ENCODE data around the gene NOL4L. TPM values are rescaled to one million over a fixed set of nuclear protein-coding genes. Genes with fewer than 3 reads are reported as not detected.
A peak's percentile ranks its signal among the peaks of the same experiment; 100 is the strongest.

The NOL4L gene
- total RNA-seq, 2 experiments from 2014 or later, result 24.8 to 29.2 TPM

- no peak for DNase-seq
- Mint-ChIP-seq H3K27ac (peak overlapping the region; percentile 22), H3K27me3 (ENCODE audit: low read depth) (no peaks in the 10 kb centered on the region), H3K36me3 (ENCODE audit: low read depth) (peaks cover 2% of the 10 kb centered on the region), H3K4me1 (ENCODE audit: low read depth) (peaks cover 68% of the 10 kb centered on the region), H3K4me3 (no peak overlapping the region), H3K9me3 (no peaks in the 10 kb centered on the region)
- CTCF ChIA-PET, result interaction anchor here (0.8 to 1.5 kb wide), 2 partner anchors 26 to 105 kb away, joined by 3 to 5 read pairs; no protein-coding TSS in a partner anchor
- intact Hi-C loops (cut with micrococcal nuclease), result no loop called here
These were observed 38.0 kb downstream of the NOL4L start for GRCh38 chr20:32546918-32547752.

GRCh38 chr20:32544893-32545840, 40.0 kb downstream of the NOL4L start:
- Mint-ChIP-seq H3K36me3 (ENCODE audit: low read depth) (peaks cover 2% of the 10 kb centered on the region), H3K9me3 (no peaks in the 10 kb centered on the region), H3K4me1 (ENCODE audit: low read depth) (peaks cover 83% of the 10 kb centered on the region), H3K4me3 (no peak overlapping the region), H3K27ac (peak overlapping the region; percentile 50), H3K27me3 (ENCODE audit: low read depth) (no peaks in the 10 kb centered on the region)
- CTCF ChIA-PET, result interaction anchor here (0.6 to 1.2 kb wide), 2 partner anchors 42 to 1118 kb away, joined by 3 read pairs; no protein-coding TSS in a partner anchor
- DNase-seq, result no peak
- intact Hi-C loops (cut with micrococcal nuclease), result no loop called here

- H3K36me3 Mint-ChIP-seq (ENCODE audit: low read depth), result peaks cover 6% of the 10 kb centered on the region
- intact Hi-C loops (cut with micrococcal nuclease), result no loop called here
- no peaks in the 10 kb centered on the region for H3K9me3 Mint-ChIP-seq
- CTCF ChIA-PET, result interaction anchor here (0.6 kb wide), 1 partner anchor 1118 kb away, joined by 3 read pairs; no protein-coding TSS in a partner anchor
- peaks cover 89% of the 10 kb centered on the region for H3K4me1 Mint-ChIP-seq (ENCODE audit: low read depth)
- H3K4me3 Mint-ChIP-seq, result no peak overlapping the region
- no peaks in the 10 kb centered on the region for H3K27me3 Mint-ChIP-seq (ENCODE audit: low read depth)
- no peak for DNase-seq
- peak overlapping the region; percentile 60 for H3K27ac Mint-ChIP-seq
These were observed 40.8 kb downstream of the NOL4L start for GRCh38 chr20:32544260-32544722.

- H3K4me3 Mint-ChIP-seq, result no peak overlapping the region
- no peaks in the 10 kb centered on the region for H3K27me3 Mint-ChIP-seq (ENCODE audit: low read depth)
- intact Hi-C loops (cut with micrococcal nuclease), result no loop called here
- peaks cover 11% of the 10 kb centered on the region for H3K36me3 Mint-ChIP-seq (ENCODE audit: low read depth)
- H3K4me1 Mint-ChIP-seq (ENCODE audit: low read depth), result peaks cover 90% of the 10 kb centered on the region
- DNase-seq, result no peak
- peak overlapping the region; percentile 15 for H3K27ac Mint-ChIP-seq
- H3K9me3 Mint-ChIP-seq, result no peaks in the 10 kb centered on the region
- CTCF ChIA-PET, result interaction anchor here (0.7 to 12.8 kb wide), 3 partner anchors 20 to 235 kb away, joined by 3 to 180 read pairs (median 3); no protein-coding TSS in a partner anchor
These were observed 41.4 kb downstream of the NOL4L start for GRCh38 chr20:32543570-32544259.

GRCh38 chr20:32542259-32542615, 42.9 kb downstream of the NOL4L start:
- intact Hi-C loops (cut with micrococcal nuclease), result no loop called here
- no peak for DNase-seq
- CTCF ChIA-PET, result interaction anchor here (1.1 to 12.8 kb wide), 3 partner anchors 9 to 110 kb away, joined by 3 to 180 read pairs (median 4); no protein-coding TSS in a partner anchor
- H3K4me1 Mint-ChIP-seq (ENCODE audit: low read depth), result peaks cover 86% of the 10 kb centered on the region
- no peaks in the 10 kb centered on the region for H3K9me3 Mint-ChIP-seq
- H3K4me3 Mint-ChIP-seq, result no peak overlapping the region
- H3K36me3 Mint-ChIP-seq (ENCODE audit: low read depth), result peaks cover 11% of the 10 kb centered on the region
- H3K27me3 Mint-ChIP-seq (ENCODE audit: low read depth), result no peaks in the 10 kb centered on the region
- peak overlapping the region; percentile 87 for H3K27ac Mint-ChIP-seq

GRCh38 chr20:32541323-32542258, 43.5 kb downstream of the NOL4L start:
- H3K9me3 Mint-ChIP-seq, result no peaks in the 10 kb centered on the region
- H3K27ac Mint-ChIP-seq, result peak overlapping the region; percentile 98
- H3K36me3 Mint-ChIP-seq (ENCODE audit: low read depth), result peaks cover 14% of the 10 kb centered on the region
- H3K27me3 Mint-ChIP-seq (ENCODE audit: low read depth), result no peaks in the 10 kb centered on the region
- CTCF ChIA-PET, result interaction anchor here (1.1 to 12.8 kb wide), 3 partner anchors 10 to 32 kb away, joined by 3 to 180 read pairs (median 4); no protein-coding TSS in a partner anchor
- DNase-seq, result no peak
- no peak overlapping the region for H3K4me3 Mint-ChIP-seq
- intact Hi-C loops (cut with micrococcal nuclease), result no loop called here
- H3K4me1 Mint-ChIP-seq (ENCODE audit: low read depth), result peaks cover 83% of the 10 kb centered on the region

- intact Hi-C loops (cut with micrococcal nuclease), result loop anchor here (1.0 to 5.0 kb wide), 6 partner anchors 15 to 432 kb away; partner anchors contain the start of genes COMMD7 and MAPRE1
- H3K9me3 Mint-ChIP-seq, result no peaks in the 10 kb centered on the region
- DNase-seq, result peak; percentile 87
- CTCF ChIA-PET, result interaction anchor here (0.6 to 12.8 kb wide), 5 partner anchors 16 to 255 kb away, joined by 3 to 180 read pairs (median 4); no protein-coding TSS in a partner anchor
- H3K4me1 Mint-ChIP-seq (ENCODE audit: low read depth), result peaks cover 84% of the 10 kb centered on the region
- H3K4me3 Mint-ChIP-seq, result peak overlapping the region; percentile 65
- peaks cover 14% of the 10 kb centered on the region for H3K36me3 Mint-ChIP-seq (ENCODE audit: low read depth)
- H3K27ac Mint-ChIP-seq, result peak overlapping the region; percentile 98
- no peaks in the 10 kb centered on the region for H3K27me3 Mint-ChIP-seq (ENCODE audit: low read depth)
These were observed 45.1 kb downstream of the NOL4L start for GRCh38 chr20:32539817-32540675.

GRCh38 chr20:32539026-32539816, 45.9 kb downstream of the NOL4L start:
- Mint-ChIP-seq H3K9me3 (no peaks in the 10 kb centered on the region), H3K27ac (peak overlapping the region; percentile 98), H3K4me1 (ENCODE audit: low read depth) (peaks cover 84% of the 10 kb centered on the region), H3K36me3 (ENCODE audit: low read depth) (peaks cover 14% of the 10 kb centered on the region), H3K4me3 (peak overlapping the region; percentile 65), H3K27me3 (ENCODE audit: low read depth) (no peaks in the 10 kb centered on the region)
- intact Hi-C loops (cut with micrococcal nuclease), result loop anchor here (2.0 to 5.0 kb wide), 5 partner anchors 16 to 433 kb away; partner anchors contain the start of genes COMMD7 and MAPRE1
- CTCF ChIA-PET, result interaction anchor here (0.6 to 12.8 kb wide), 4 partner anchors 15 to 254 kb away, joined by 3 to 180 read pairs (median 4); no protein-coding TSS in a partner anchor
- DNase-seq, result peak; percentile 65

GRCh38 chr20:32538526-32538939, 46.6 kb downstream of the NOL4L start:
- intact Hi-C loops (cut with micrococcal nuclease), result loop anchor here (2.0 to 5.0 kb wide), 5 partner anchors 16 to 434 kb away; partner anchors contain the start of genes COMMD7 and MAPRE1
- H3K27ac Mint-ChIP-seq, result peak overlapping the region; percentile 98
- H3K9me3 Mint-ChIP-seq, result no peaks in the 10 kb centered on the region
- peak; percentile 64 for DNase-seq
- no peaks in the 10 kb centered on the region for H3K27me3 Mint-ChIP-seq (ENCODE audit: low read depth)
- H3K36me3 Mint-ChIP-seq (ENCODE audit: low read depth), result peaks cover 14% of the 10 kb centered on the region
- CTCF ChIA-PET, result interaction anchor here (1.3 to 12.8 kb wide), 2 partner anchors 14 to 19 kb away, joined by 4 to 180 read pairs; no protein-coding TSS in a partner anchor
- peak overlapping the region; percentile 65 for H3K4me3 Mint-ChIP-seq
- peaks cover 84% of the 10 kb centered on the region for H3K4me1 Mint-ChIP-seq (ENCODE audit: low read depth)

Data from activated naive CD4-positive, alpha-beta T cell treated with anti-CD3 and anti-CD28 coated beads for 36 hours (primary cell).